ENCODE results near the gene RTRAF. TPM values are rescaled to one million over a fixed set of nuclear protein-coding genes. Genes with fewer than 3 reads are reported as not detected.
A peak's percentile ranks its signal among the peaks of the same experiment; 100 is the strongest.

RTRAF gene
- total RNA-seq (100 to 1,000 TPM in 2 of 5 donors, 10 to 100 TPM in 2, 1 to 10 TPM in 1; 4.9 to 196 (median 72.0) TPM), polyA plus RNA-seq (100 to 1,000 TPM; 142 to 202 (median 171) TPM)
- long read RNA-seq, donor 1, full-length matches to known transcripts = 22 of 22 reads
- long read RNA-seq, donor 1, partial matches to known transcripts = 0 of 22 reads
- long read RNA-seq, donor 1, other reads (novel, unspliced or antisense) = 0 of 22 reads
- long read RNA-seq, donor 2, full-length matches to known transcripts = 37 of 37 reads
- long read RNA-seq, donor 2, partial matches to known transcripts = 0 of 37 reads
- long read RNA-seq, donor 2, other reads (novel, unspliced or antisense) = 0 of 37 reads
- long read RNA-seq, donor 3, full-length matches to known transcripts = 31 of 31 reads
- long read RNA-seq, donor 3, partial matches to known transcripts = 0 of 31 reads
- long read RNA-seq, donor 3, other reads (novel, unspliced or antisense) = 0 of 31 reads
- long read RNA-seq, donor 4, full-length matches to known transcripts = 5 of 5 reads
- long read RNA-seq, donor 4, partial matches to known transcripts = 0 of 5 reads
- long read RNA-seq, donor 4, other reads (novel, unspliced or antisense) = 0 of 5 reads
- long read RNA-seq, donor 5, full-length matches to known transcripts = 56 of 56 reads
- long read RNA-seq, donor 5, partial matches to known transcripts = 0 of 56 reads
- long read RNA-seq, donor 5, other reads (novel, unspliced or antisense) = 0 of 56 reads
- long read RNA-seq, donor 6, full-length matches to known transcripts = 99 of 105 reads
- long read RNA-seq, donor 6, partial matches to known transcripts = 6 of 105 reads
- long read RNA-seq, donor 6, other reads (novel, unspliced or antisense) = 0 of 105 reads
- long read RNA-seq, donor 7, full-length matches to known transcripts = 82 of 88 reads
- long read RNA-seq, donor 7, partial matches to known transcripts = 6 of 88 reads
- long read RNA-seq, donor 7, other reads (novel, unspliced or antisense) = 0 of 88 reads
- long read RNA-seq, donor 8, full-length matches to known transcripts = 58 of 58 reads
- long read RNA-seq, donor 8, partial matches to known transcripts = 0 of 58 reads
- long read RNA-seq, donor 8, other reads (novel, unspliced or antisense) = 0 of 58 reads
- long read RNA-seq, donor 9, full-length matches to known transcripts = 38 of 38 reads
- long read RNA-seq, donor 9, partial matches to known transcripts = 0 of 38 reads
- long read RNA-seq, donor 9, other reads (novel, unspliced or antisense) = 0 of 38 reads
- long read RNA-seq, donor 10, full-length matches to known transcripts = 24 of 24 reads
- long read RNA-seq, donor 10, partial matches to known transcripts = 0 of 24 reads
- long read RNA-seq, donor 10, other reads (novel, unspliced or antisense) = 0 of 24 reads

GRCh38 chr14:51989293-51990234, at the start of gene RTRAF:
Gene RTRAF (plus strand): TSS chr14:51989546. CDS start chr14:51989640, 94 bp downstream.
- Histone ChIP-seq H3K9me3 (no peaks in the 10 kb centered on the region), H3K4me1 (peaks cover 13 to 55% (median 33%) of the 10 kb centered on the region in 4 donors), H3K4me3 (peak within 1 kb of the TSS; percentile 82 to 97 (median 94)), H3K36me3 (peaks cover 0 to 36% (median 29%) of the 10 kb centered on the region in 4 donors), H3K27me3 (no peaks in the 10 kb centered on the region), H3K27ac (peak within 1 kb of the TSS; percentile 91 to 96 (median 93))
- DNase-seq = peak; percentile 95 to 99
- WGBS, 5 donors = 0 to 5% (median 0%) methylated on average over 50 to 72 of the region's 72 CpGs
- TF ChIP-seq POLR2AphosphoS5 (IDR thresholded peaks at IDR 0.05) (peak; percentile 88 to 96 (median 91)), POLR2A (IDR thresholded peaks at IDR 0.05) (peak in 2 of 4 donors; percentile 61 to 78), EP300 (IDR thresholded peaks at IDR 0.05) (no peak), CTCF (IDR thresholded peaks at IDR 0.05) (peak in 1 of 7 experiments; percentile 16)
- intact Hi-C loops (cut with DNase I; ENCODE audit: low total_unique reads) = no loop called here

GRCh38 chr14:51939755-51940301, 49.5 kb upstream of the RTRAF start:
- Histone ChIP-seq H3K27me3 (no peaks in the 10 kb centered on the region), H3K9me3 (no peaks in the 10 kb centered on the region), H3K4me1 (no peaks in the 10 kb centered on the region), H3K27ac (no peak overlapping the region), H3K4me3 (no peak overlapping the region), H3K36me3 (no peaks in the 10 kb centered on the region)
- DNase-seq = peak in 1 of 2 donors; percentile 75
- TF ChIP-seq CTCF (IDR thresholded peaks at IDR 0.05) (no peak), POLR2AphosphoS5 (IDR thresholded peaks at IDR 0.05) (no peak), EP300 (IDR thresholded peaks at IDR 0.05) (no peak), POLR2A (IDR thresholded peaks at IDR 0.05) (no peak)
- intact Hi-C loops (cut with DNase I; ENCODE audit: low total_unique reads) = no loop called here
- 70 to 76% (median 75%) methylated on average over 10 of the region's 10 CpGs for WGBS, 5 donors

DNA sequence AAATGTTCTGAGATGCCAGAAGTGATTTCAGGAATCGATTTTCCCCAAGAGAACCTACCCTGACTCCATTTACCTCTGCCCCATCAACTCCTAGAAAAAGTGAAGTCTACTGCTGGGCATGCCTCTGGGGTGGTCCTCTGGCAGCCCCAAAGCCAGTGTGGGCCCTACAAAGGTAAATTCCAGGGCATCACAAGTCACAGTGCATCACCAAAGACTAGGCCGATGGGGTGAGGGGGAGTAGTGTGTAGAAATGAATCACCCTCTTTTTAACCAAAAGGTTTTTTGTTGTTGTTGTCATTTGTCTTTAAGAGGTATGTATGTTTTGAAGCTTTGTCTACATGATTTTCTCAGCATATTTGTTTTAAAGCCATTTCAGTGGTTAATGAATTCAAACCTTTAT, 46.4 kb upstream of the RTRAF start:
- Histone ChIP-seq H3K9me3 (peaks cover 0 to 3% (median 1%) of the 10 kb centered on the region in 4 donors), H3K27me3 (no peaks in the 10 kb centered on the region), H3K27ac (no peak overlapping the region), H3K4me1 (no peaks in the 10 kb centered on the region), H3K4me3 (no peak overlapping the region), H3K36me3 (no peaks in the 10 kb centered on the region)
- intact Hi-C loops (cut with DNase I; ENCODE audit: low total_unique reads) = no loop called here
- no peak for DNase-seq
- 83 to 97% (median 84%) methylated on average over 2 of the region's 2 CpGs for WGBS, 5 donors
- TF ChIP-seq EP300 (IDR thresholded peaks at IDR 0.05) (no peak), CTCF (IDR thresholded peaks at IDR 0.05) (no peak), POLR2AphosphoS5 (IDR thresholded peaks at IDR 0.05) (no peak), POLR2A (IDR thresholded peaks at IDR 0.05) (no peak)

Data from stomach (tissue), 19 donors.